ENCODE measurements around the gene QRICH1.

Gene QRICH1

DNA sequence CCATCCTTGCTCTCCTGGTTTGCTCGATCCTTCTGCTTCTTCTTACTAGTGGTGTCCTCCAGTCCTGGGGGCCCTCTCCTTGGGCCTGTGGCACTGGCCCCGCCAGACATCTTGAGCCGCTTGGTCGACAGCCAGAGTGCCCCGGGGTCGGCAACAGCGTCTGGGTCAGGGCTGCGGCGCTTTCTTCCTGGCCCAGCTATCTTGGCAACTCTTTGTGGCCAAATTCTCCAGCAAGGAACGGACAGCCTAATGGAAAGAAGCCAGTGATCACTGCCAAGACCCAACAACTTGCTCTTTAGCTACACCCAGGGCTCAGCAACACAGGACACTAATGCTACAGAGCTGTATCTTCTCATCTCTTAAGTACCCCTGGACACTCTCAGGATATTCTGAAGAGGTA is 25.2 kb upstream of the QRICH1 start:
- DNase-seq (ENCODE audit: low spot score): no peak

DNA sequence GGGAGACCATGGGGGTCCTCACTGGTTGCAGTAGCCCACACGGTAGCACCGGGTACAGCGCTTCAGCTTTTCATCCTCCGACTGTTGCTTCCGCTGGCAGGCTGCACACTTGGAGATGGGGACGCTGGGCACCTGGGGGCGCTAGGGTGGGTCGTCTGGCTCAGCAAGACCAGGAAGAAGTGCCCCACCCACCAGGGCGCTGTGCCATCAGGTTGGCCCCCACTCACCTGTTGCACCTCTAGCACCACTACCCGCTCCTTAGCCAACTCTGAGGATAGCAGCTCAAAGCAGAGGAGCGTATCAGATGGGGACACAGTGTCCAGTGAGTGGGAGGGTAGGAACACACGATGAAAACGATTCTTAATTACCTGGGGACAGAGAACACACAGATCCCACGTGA is 18.4 kb upstream of the QRICH1 start:
- DNase-seq (ENCODE audit: low spot score): no peak

DNA sequence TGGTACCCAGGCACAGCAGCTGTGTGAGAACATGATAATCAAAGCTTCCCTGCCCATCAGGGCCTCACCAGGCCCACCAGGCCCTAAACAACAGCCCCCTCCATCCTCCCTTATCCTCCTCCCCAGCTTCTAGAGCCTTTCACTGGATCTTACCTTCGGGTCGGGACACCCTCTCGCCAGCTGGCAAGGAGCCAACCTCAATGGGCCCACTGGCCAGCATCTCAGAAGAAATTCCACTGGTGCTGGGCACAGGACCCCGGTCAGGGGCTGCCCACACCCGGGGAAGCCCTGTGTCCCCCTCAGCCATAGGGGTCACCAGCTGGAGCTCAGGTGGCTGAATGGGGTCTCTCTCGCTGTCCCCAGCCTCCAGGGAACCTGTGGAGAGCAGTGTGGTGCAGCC is 17.5 kb upstream of the QRICH1 start:
- no peak for DNase-seq (ENCODE audit: low spot score)

DNA sequence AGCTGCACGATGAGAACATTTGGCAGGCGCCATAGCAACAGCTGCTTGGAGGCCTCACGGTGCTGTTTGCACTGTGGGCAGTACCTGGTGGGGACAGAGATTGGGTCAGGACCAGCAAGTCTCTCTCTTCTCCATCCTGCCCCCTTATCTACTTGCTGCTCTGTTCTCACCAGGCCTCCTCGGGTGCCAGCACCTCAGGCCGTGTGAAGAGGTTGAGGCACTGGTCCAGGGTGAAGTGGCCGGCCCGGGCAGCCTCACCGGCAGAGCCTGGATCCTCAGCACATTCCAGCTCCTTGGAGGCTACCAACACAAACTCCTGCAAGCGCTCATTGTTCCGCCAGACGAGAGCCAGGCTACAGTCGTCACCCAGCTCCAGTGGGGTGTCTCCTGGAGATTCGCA is 16.9 kb upstream of the QRICH1 start:
- DNase-seq (ENCODE audit: low spot score): no peak

DNA sequence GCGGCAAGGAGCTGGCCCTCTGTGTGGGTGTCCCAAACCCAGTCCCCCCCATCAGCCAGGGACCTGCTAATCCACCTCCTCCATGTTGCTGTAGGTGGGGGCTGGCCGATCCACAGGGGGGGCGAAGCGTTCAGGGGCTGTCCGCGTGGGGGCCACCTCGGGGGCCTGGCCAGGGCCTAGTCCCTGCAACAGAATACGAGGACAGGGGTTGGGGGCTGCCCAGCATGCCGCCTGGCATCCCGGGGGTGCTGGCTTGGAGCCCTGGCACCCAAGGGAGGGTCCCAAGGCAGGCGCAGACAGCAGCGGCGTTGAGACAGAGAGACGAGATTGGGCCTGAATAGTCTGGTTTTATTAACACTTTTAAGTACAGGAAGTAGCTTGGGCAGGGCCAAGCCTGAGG is 14.5 kb upstream of the QRICH1 start:
- no peak for DNase-seq (ENCODE audit: low spot score)

DNA sequence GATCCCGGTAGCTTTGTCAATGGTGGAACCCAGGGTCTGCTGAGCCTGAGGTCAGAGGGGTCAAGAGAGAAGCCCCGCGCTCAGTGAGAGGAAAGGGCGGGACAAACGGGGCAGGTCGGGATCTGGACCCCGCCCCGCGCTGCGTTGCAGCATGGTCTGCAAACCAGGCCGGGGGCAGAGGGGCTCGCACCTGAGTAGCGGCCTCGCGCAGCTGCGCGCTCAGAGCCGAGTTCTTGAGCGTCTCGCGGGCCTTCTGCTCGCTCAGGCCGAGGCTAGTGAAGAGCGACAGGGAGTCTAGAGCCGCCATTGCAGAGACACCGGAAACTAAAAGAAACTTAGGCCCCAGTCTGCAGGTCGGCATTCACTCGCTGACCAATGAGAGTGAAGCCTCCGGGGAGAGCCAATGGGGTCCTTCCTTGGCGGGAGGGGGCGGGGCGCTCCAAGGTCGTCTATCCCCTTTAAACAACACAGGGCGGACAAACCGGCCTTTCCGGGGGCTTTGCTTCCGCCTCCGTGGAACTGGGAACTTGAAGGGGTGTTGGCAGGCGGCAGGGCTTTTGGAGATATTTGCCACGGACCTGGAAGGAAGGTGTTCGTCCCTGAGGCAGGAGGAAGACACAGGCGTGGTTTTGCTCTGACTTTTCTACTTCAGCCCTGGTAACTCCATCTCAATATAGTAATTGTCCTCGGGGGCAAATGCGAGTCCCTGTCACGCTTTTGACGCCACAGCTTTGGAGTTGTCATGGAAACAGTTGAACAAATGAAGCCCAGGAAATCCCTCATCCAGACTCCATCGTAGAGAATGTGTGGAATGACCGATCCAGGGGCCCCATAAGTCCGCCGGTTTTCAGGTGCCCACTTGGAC is 10.8 kb upstream of the QRICH1 start, which contains the start of gene QARS1:
TSS of gene QARS1 (minus strand) at position 331 of the 865 bp plus-strand sequence. CDS start at position 307, 24 bp downstream.
- peak; percentile 97 for DNase-seq (ENCODE audit: low spot score)

DNA sequence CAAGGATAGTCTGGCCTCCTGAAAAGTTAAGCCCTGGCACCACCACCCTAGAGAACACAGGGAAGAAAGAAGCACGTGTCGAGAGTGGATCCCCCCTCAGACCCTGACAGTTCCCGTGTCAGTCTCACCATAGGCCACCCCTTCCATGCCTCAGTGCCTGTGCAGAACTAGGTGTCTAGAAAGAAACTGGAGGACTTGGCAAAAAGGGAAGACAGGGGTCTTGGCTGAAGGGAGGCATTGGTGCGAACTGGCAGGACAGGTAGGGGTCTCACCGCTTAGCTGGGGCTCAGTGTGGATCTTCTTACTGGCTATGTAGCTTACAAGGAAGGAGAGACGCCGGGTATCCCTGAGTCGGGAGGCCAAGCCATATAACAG is 10.2 kb upstream of the QRICH1 start:
- no peak for DNase-seq (ENCODE audit: low spot score)

DNA sequence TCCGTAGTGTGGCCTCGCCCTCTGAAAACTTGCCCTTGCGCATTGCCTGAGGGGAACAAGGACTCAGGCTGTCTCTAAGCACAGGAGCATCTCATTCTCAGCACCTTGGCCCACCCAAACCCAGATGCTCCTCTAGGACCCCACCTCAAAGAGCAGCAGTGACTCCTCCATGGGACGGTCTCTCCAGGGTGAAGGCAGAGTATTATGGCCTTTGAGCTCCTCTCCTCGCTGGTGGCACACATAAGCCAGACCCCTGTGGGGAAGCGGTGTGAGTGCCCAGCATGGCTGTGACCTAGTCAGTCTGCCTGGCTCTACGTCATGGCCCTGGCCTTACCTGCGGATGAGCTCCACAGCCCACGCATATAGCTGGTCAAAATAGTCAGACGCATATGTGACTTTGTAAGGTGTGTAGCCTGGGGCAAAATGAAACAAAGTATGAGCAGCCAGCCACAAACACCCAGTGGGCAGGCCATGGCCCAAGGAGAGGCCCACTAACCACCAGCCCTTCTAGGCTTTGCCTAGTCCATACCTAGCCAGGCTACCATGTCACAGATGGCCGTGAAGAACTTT is 6.3 kb upstream of the QRICH1 start:
- DNase-seq (ENCODE audit: low spot score): no peak

DNA sequence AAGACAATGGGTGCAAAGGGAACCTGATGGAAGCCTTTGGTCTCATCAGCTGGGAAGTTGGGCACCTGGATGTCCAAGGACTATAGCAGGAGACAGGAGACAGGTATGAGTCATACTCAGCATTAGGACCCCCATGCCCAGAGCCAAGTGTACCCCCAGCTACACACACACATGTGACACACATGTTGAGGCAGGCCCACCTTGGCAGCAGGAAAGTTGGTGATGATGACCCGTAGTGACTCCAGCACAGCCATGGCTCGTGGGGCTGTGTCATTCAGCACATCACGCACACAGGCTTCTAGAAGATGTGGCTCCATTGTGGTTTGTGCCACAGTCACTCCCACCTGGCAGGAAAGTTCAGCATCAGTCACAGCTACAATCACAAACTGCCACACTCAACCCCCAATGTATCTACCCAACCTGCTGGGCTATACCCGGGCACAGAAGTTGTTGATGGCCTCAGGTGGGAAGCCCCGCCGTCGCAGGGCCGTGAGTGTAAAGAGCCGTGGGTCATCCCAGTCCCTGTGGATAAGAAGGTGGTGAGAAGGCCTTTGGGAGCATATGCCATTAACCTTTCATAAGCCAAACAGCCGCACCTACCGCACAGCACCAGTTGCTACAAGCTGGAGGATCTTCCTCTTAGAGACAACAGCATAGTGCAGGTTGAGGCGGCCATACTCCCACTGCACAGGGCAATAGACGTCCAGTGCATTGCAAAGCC is 5.2 kb upstream of the QRICH1 start:
- no peak for DNase-seq (ENCODE audit: low spot score)

DNA sequence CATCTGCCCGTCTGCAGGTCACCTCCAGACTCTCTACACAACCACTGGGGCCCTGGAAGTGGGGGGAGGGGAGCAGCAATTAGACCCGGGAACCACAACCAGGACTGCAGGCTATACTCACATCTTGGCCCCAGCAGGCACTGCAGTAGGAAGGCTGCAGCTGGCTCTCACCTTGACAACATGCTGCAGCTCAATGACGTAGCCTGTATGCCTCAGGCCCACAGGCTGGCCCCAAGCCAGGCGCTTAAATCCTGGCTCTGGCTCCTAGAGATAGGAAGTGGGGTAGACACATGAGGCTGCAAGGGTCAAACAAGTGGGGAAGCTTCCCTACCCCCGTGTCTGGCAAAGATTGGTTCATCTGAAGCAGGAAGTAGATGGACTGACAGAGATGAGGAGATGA is 4.6 kb upstream of the QRICH1 start:
- DNase-seq (ENCODE audit: low spot score): no peak

DNA sequence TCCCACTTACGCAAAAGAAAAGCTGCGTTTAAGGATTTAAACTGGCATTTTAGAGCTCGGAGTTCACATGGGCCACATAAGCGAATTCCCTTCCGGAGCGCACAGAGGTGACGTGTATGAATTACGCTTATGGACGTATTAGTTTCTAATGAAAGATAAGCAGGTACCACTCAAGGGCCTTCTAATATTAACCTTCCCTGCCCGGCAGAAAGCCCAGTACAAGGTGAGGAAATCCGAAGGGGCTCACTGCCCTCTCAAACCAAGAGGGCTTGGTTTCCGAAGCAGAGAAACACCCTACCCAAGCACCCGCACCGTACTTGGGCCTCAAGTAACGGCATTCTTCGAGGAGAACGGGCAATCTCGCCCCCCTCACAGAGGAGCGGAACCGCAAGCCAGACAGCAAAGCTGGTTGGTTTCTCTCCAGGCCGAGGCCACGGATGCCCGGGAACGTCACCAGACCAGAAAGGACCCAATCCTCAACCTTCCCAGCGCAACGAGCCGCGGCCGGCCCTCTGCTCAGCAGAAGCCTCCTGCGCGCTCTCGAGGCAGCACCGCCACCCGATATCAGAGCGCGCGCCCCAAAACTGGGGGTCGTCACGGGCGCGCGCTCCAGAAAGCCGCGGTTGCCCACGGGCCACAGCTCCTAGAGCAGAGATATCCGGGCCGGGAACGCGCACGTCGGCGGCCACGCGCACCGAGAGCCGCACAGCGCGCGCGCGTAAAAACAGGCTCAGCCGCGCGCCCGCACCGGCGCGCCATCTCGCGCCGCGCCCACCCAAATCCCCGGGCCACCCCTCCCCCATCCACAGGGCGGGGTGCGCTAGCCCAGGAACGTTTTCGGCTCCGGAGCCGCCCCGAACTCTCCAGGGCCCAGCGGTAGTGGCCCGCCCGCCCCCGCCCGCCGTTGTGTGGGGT is 676 bp downstream of the QRICH1 start:
- peak; percentile 82 for DNase-seq (ENCODE audit: low spot score)

DNA sequence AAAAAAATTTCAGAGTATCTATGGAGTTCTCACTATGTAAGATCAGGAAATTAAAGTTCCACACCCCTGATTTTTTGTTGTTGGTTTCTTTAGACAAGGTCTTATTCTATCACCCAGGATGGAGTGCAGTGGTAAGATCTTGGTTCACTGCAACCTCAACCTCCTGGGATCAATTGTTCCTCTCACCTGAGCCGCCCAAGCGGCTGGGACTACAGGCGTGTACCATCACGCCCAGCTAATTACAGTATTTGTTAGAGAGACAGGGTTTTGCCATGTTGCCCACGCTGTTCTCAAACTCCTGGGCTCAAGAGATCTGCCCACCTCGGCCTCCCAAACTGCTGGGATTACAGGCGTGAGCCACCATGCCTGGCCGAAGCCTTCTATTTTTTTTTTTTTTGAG is 12.4 kb downstream of the QRICH1 start:
- DNase-seq (ENCODE audit: low spot score): no peak

DNA sequence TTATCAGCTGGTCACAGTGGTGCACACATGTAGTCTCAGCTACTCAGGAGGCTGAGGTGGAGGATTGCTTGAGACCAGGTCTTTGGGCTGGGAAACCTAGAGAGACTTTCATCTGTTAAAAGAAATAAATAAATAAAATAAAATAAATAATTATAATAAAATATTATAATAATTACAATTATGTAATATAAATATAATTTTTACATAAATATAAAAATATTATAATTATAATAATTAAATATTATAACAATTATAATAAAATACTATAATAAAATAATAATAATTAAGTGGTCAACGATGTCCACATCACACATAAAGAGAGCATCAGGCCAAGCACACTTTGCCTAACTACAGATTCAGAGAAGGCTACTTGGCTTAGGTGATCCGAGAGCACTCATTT is 14.6 kb downstream of the QRICH1 start:
- no peak for DNase-seq (ENCODE audit: low spot score)

DNA sequence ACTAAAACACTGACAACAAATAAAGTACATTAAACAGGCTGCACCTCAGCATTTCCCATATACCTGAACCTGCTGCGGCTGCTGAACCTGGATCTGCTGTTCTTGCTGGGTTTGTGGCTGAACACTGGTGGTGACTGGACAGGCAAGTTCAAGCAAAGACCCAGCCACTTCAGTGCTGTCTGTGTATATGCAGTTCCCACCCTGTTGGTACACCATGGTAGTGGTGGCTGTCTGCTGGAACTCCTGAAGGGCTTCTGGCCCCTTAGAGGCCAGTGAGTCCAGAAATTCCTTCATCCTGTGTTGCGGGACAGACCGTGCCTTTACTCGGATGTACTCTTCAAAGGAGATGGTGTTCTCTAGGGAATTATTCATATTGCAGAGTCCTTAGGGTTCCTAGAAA is 17.2 kb downstream of the QRICH1 start:
- DNase-seq (ENCODE audit: low spot score): no peak

DNA sequence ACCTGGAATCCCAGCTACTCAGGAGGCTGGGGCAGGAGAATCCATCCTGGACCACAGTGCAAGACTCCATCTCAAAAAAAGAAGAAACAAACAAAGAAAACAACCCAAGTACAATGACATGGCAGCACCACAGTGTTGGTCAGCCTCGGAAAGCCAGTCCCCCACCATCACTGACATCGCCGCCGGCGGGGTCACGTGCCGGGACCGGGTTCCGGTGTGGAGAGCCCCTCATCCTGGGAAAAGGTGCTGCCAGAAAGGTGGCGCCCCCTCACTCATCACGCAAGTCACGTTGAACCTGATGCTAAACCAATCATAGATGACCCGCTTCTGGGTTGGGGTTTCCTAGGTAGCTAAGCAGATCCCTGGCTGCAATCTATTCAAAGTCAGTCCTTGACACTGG is 17.8 kb downstream of the QRICH1 start:
- DNase-seq (ENCODE audit: low spot score): no peak

DNA sequence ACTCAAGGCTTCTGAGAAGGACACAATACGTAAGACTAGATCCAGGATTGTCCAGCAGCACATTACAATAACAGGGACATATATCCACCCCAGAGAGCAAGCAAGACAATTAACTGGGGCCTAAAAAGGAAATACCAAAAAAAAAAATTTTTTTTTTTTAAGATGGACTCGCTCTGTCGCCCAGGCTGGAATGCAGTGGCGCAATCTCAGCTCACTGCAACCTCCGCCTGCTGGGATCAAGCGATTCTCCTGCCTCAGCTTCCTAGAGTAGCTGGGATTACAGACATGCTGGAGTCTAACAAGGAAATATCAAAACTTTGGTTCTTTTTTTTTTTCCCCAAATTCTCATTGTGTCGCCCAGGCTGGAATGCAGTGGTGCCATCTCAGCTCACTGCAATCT is 35.9 kb downstream of the QRICH1 start:
- no peak for DNase-seq (ENCODE audit: low spot score)

DNA sequence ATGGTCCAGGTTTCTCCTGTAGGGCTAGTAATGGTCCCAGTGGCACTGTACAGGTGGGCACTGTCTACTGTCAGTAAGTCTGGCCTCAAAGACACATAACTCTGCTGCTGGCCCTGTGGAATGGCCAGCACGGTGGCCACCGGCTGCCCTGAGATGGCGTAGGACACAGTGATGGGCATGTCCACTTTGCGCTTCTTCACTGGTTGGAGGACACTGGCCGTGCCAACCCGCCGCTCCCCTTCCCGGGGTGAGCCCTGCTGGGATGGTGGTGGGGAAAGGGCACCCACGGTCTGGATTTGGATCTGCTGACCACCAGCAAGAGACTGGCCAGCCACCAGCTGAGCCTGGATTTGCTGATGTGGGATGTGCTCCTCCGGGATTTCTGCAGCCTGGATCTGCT is 36.6 kb downstream of the QRICH1 start:
- DNase-seq (ENCODE audit: low spot score): no peak

DNA sequence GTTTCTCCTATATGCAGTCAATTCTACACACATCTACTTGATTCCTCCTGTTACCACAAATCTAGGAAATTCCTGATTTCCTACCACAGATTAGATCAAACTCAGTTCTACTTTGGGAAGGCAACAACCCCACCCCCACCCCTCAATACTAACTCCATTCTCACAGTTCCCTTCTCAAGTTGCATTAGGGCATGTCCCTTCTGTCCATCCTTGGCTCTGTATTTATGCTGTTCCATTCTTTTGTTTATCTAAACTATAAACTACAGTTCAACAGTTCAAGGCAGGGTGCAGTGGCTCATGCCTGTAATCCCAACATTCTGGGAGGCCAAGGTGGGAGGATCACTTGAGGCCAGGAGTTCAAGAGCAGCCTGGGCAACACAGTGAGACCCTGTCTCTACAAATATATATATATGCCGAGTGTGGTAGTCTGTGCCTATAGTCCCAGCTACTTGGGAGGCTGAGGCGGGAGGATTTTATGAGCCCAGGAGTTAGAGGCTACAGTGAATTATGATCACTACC is 39.5 kb downstream of the QRICH1 start:
- DNase-seq (ENCODE audit: low spot score): no peak

DNA sequence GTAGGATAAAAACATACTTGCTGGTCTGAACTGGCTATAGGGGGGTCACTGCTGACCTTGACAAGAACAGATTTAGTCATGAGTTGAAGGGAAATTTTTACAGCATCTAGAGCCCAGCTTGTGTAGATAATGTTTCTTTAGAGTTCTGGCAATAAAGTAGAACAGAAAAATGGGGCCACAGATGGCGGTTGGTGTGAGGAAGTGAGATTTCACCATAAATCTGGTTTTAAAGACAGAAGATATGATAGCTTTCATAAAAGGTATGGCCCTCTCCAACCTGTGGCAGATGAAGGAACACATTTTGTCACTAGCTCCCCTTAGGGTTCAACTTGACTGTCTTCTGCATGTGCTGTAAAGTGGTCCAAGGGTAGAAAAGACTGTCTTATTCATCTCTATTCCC is 40.3 kb downstream of the QRICH1 start:
- no peak for DNase-seq (ENCODE audit: low spot score)

DNA sequence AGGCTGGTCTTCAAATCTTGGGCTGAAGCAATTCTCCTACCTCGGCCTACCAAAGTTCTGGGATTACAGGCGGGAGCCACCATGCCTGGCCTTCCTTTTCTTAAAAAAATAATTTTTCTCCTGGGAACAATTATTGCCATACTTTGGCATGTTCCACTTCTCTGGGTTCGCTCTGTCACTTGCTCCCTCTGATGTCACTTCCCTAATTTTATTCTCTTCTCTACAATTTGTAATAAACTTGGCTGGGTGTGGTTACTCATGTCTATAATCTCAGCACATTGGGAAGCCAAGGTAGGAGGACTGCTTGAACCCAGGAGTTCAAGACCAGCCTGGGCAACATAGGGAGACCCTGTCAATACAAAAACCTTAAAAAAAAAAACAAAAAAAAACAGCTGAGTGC is 58.6 kb downstream of the QRICH1 start:
- no peak for DNase-seq (ENCODE audit: low spot score)

DNA sequence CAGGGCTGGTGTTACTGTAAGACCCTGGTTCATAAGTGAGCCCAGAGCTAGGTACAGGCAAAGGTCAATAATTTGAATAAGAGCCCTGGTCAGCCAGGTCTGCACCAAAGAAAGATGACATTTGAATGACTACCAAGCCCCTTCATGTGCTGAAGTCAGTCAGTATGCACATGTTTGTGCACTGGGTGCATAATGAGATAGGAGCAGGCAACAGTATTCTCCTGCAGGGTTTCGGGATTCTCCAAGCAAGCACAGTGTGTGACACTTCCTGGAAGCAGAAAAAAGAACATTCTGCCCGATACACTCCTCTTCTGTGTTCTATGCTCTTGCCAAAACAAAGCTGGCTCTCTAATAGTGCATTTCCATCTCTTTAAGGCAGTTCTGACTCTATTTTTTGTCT is 59.2 kb downstream of the QRICH1 start:
- no peak for DNase-seq (ENCODE audit: low spot score)
